AG09309 (cell line): Measurements from ENCODE around the gene MCTS1.

Experiments
- DNase-seq: peaks from one replicate; pipeline ENCODE4 v3.0.0-alpha.2; 2010; ENCODE audit warnings: low read depth
- H3K4me3 ChIP-seq: 2 replicates; pipeline ENCODE4 v1.5.1; 2011; ENCODE audit warnings: mild to moderate bottlenecking, low read depth, low read length, moderate library complexity; ENCODE audit not compliant: control insufficient read depth
- TF ChIP-seq, protein P1 (sequence below): IDR thresholded peaks from 2 replicates; pipeline ENCODE4 v1.5.1; 2011; ENCODE audit warnings: mild to moderate bottlenecking, low read depth, low read length, inconsistent platforms; ENCODE audit not compliant: insufficient read depth, control insufficient read depth; ENCODE audit errors: missing control alignments

The MCTS1 gene

DNA sequence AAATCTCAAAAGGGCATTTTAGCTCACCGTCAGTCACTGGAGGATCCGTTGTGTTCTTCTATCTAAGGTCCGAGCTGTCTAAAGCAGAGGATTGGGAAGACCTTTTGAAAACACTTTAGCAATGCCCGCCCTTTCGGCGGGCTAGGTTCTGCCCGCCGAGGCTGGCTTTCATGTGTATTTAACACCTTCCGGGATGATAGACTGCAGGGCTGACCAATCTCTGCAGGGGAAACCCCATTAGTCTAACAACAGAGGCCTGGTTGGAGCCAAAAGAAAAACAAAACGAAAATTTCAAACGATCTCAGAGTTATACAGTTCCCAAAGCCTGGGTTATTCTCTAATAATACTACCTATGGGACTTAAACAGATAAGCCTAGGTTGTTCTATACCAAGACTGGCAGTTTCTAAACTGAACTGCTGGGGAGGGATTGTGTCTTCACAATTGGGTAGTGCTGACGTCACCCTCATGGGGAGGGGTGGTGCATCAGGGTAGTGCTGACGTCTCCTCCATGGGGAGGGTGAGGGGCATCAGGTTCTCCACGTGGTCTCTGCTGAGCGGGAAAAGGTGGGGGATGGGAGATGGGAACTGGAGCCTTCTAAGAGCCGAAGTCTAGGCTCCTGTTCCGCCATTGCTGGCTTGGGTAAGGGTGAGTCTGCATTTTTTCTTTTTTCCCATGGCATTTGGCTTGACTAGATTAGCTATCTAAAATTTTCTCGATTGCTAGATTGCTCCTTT is 28.4 kb upstream of the MCTS1 start:
- TF ChIP-seq, protein P1, sequence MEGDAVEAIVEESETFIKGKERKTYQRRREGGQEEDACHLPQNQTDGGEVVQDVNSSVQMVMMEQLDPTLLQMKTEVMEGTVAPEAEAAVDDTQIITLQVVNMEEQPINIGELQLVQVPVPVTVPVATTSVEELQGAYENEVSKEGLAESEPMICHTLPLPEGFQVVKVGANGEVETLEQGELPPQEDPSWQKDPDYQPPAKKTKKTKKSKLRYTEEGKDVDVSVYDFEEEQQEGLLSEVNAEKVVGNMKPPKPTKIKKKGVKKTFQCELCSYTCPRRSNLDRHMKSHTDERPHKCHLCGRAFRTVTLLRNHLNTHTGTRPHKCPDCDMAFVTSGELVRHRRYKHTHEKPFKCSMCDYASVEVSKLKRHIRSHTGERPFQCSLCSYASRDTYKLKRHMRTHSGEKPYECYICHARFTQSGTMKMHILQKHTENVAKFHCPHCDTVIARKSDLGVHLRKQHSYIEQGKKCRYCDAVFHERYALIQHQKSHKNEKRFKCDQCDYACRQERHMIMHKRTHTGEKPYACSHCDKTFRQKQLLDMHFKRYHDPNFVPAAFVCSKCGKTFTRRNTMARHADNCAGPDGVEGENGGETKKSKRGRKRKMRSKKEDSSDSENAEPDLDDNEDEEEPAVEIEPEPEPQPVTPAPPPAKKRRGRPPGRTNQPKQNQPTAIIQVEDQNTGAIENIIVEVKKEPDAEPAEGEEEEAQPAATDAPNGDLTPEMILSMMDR: no peak
- H3K4me3 ChIP-seq: no peak overlapping the region

DNA sequence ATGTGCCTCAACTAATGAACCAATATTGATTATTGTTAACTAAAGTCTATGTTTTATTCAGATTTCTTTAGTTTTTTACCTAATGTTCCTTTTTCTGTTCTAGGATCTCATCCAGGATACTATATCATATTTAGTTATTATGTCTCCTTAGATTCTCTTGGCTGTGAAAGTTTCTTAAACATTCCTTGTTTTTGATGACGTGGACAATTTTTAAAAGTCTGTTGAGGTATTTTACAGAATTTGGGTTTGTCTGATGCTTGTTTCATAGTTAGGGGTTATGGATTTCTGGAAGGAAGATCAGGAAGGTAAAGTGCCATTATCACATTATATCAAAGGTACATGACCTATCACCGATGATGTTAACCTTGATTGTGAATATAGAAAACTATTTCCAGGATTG is 18.2 kb upstream of the MCTS1 start:
- TF ChIP-seq, protein P1: no peak
- H3K4me3 ChIP-seq: no peak overlapping the region
- no peak for DNase-seq

More for the DNA sequence above, 28.4 kb upstream of the MCTS1 start:
- no peak for DNase-seq

DNA sequence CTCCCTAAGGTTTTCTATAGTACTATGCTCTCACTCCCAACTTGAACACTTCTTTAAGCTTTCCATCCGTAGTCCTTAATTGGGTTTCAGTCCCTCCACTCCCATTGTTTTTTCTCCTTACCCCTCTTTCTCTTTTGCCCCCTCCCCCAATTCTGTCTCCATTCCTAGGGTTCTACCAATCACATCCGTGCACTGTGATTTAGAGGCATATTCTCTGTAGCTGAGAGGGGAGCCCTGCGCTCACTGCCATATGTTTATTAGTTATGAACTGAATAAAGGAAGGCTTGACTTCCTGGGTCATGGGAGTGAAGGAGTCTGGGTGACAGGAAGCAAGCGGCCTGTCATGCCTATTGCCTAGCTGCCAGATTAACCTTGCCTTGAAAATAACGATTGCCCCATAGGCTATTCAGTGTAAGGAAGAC is 471 bp downstream of the MCTS1 start:
- peak; percentile 17 for DNase-seq
- TF ChIP-seq, protein P1: no peak
- peak overlapping the region; percentile 74 for H3K4me3 ChIP-seq

DNA sequence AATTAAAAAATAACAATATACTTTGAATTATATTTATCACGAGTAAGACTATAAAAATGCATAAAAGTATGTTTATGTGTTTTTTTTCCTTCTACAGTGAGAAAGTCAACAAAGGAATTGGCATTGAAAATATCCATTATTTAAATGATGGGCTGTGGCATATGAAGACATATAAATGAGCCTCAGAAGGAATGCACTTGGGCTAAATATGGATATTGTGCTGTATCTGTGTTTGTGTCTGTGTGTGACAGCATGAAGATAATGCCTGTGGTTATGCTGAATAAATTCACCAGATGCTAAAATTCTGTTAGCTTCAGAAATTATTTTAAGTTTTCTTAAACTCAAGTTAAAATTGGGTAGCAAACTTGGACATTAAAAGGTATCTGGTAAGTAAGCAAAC is 8.2 kb downstream of the MCTS1 start:
- no peak for DNase-seq
- TF ChIP-seq, protein P1: no peak
- H3K4me3 ChIP-seq: no peak overlapping the region

DNA sequence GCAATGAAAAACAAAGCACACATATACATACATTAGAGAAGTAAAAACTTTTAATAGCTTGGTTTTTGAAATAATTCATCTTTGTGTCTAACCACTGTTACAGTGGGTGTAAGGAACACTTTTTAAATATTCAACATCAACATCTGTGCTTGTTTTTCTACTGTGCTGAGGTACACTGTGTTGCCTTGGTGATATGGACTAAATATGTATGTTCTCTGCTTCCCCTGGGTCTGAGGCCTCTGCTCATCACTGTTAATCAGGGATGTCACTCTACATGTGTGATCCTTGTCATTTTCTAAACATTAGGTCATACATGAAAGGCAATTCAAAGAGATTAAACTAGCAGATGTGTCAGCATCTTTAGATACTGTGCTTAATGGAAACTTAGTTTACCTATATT is 10.9 kb downstream of the MCTS1 start:
- TF ChIP-seq, protein P1: no peak
- no peak overlapping the region for H3K4me3 ChIP-seq
- no peak for DNase-seq

DNA sequence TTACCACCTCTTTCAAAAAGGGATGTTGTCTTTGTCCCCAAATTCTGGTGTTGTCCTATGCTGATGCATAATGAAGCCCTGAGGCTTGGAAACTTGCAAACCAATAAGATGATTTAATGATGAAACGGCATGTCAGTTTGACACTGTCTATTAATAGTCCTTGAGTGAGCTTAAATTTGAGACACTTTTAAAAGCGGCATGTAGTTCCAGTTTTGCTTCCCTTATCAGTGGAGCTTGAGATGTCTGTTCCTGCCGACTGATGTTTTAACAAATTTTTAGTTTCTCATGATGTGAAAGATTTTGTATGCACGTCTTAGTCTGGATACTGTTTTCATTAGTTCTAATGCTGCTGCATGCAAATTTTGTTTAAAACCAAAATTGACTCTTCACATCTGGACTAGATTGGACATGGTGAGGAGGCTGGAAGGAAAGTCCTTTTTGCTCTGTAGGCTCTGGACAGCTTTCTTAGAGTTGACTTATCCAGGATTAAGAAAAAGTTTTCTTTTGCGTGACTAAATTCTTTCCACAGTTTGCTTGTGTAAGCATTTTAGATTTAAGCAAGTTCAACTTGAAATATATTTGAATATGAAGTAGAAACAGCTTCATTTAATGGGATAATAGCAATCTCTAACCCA is 14.2 kb downstream of the MCTS1 start:
- TF ChIP-seq, protein P1: no peak
- no peak overlapping the region for H3K4me3 ChIP-seq
- no peak for DNase-seq
